ENCODE data around the gene KIF18B. TPM values are rescaled to one million over a fixed set of nuclear protein-coding genes. Genes with fewer than 3 reads are reported as not detected.

KIF18B gene
- total and polyA plus RNA-seq, 10 of the 15 experiments (the other 5 are each of a cell fraction or from before 2014, with no cell fraction given), result 2.8 to 46.2 (median 20.5) TPM

DNA sequence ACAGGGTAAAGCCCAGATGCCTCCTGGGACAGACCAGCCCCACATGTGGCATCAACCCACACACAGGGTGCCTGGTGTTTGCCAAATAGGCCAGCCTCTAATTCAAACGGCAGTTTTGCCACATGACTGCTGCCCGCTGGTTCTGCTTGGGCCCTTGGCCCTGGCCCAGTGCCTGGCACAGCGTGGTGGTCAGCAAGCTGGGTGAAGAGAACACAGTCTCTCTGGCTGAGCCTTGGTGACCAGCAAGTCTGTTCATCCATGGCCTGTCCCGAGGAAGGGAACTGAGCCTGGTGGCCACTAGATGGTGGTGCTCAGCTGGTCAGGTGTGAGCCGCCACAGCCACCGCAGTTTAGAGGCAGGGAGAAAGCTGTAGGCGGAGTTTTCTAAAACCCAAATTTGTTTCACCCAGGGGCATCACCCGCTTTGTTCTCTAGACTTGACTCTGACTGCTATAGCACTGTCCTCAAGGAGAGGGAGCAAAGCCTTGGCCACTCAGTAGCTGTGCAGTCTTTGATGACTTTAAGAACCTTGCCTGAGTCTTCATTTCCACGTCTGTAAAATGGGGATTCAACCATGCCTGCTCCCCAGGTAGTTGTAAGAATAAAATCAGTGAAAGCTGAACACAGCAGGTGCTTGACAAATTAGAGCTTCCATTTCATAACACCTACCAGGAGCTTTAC lies 27.5 kb downstream of the KIF18B start:
- SMC1A ChIA-PET (ENCODE audit: uncharacterized antibody, unreplicated experiment), result interaction anchor here (0.7 to 6.5 kb wide), 33 partner anchors 10 to 278 kb away, joined by 3 to 90 read pairs (median 4); partner anchors contain the start of genes ACBD4, EFTUD2, HEXIM2 and NMT1
- Histone ChIP-seq H3K4me2 (ENCODE audit: control insufficient read depth, insufficient read depth) (peak overlapping the region; percentile 39), H3K36me3 (ENCODE audit: control insufficient read depth in 2 of 2, insufficient read depth in 2 of 2, low read length in 1 of 2) (no peaks in the 10 kb centered on the region; a peak in 1 of 4 replicates), H3K4me1 (ENCODE audit: control insufficient read depth, insufficient read depth, low read length) (peaks cover 12% of the 10 kb centered on the region), H3K27me3 (replicated peaks in 1 of 2; ENCODE audit: control insufficient read depth in 2 of 2, insufficient read depth in 2 of 2, low read length in 1 of 2) (peaks cover 0 to 3% of the 10 kb centered on the region in 2 experiments; a peak in 1 of 4 replicates), H3K4me3 (no peak overlapping the region), H3K9ac (ENCODE audit: control insufficient read depth, insufficient read depth, low read length) (no peak overlapping the region), H3K9me3 (replicated peaks; ENCODE audit: control insufficient read depth, insufficient read depth, low read length) (no peaks in the 10 kb centered on the region), H2AFZ (ENCODE audit: control insufficient read depth, low read depth, low read length) (no peak overlapping the region; the same call in 1 of the 2 replicates), H3K79me2 (ENCODE audit: control insufficient read depth, insufficient read depth, low read length) (no peaks in the 10 kb centered on the region), H4K20me1 (ENCODE audit: control insufficient read depth, insufficient read depth) (no peaks in the 10 kb centered on the region), H3K27ac (ENCODE audit: control insufficient read depth, insufficient read depth) (no peak overlapping the region)
- DNase-seq (ENCODE audit: low read depth, low spot score) (peak; percentile 54), FAIRE-seq (peak; percentile 97), ATAC-seq (peak; percentile 97)
- in situ Hi-C loops (cut with MboI), result loop anchor here (10.0 kb wide), 2 partner anchors 105 to 185 kb away; no protein-coding TSS in a partner anchor
- WGBS (ENCODE audit: insufficient coverage, insufficient replicate concordance, low lambda C conversion rate, missing lambda C conversion rate), result 0% methylated on average over 9 of the region's 9 CpGs
- CTCF ChIA-PET, result interaction anchor here (0.6 to 6.9 kb wide), 61 partner anchors 10 to 278 kb away, joined by 3 to 156 read pairs (median 4); partner anchors contain the start of genes ACBD4, C1QL1, EFTUD2 and PLCD3
- POLR2A ChIA-PET, result interaction anchor here (0.7 to 2.5 kb wide), 7 partner anchors 26 to 203 kb away, joined by 3 to 13 read pairs (median 8); partner anchors contain the start of gene KIF18B
- BruUV-seq (replicated peaks), result no TSS peak
- RAD21 ChIA-PET (ENCODE audit: unreplicated experiment), result interaction anchor here (0.7 to 4.6 kb wide), 28 partner anchors 10 to 278 kb away, joined by 3 to 82 read pairs (median 4); partner anchors contain the start of genes ACBD4, C1QL1, EFTUD2 and KIF18B
- intact Hi-C loops (cut with micrococcal nuclease; ENCODE audit: unreplicated experiment), result loop anchor here (1.0 to 5.0 kb wide), 4 partner anchors 102 to 215 kb away; partner anchors contain the start of gene ACBD4
- TF ChIP-seq E2F8 (IDR thresholded peaks at IDR 0.05; ENCODE audit: low read depth, partially characterized antibody) (no peak), IKZF2 (IDR thresholded peaks at IDR 0.05) (no peak; a peak in 1 of 4 replicates), NRF1 (conservative IDR thresholded peaks at IDR 0.05; ENCODE audit: low read depth, low read length) (no peak), SREBF1 (IDR thresholded peaks at IDR 0.05; ENCODE audit: low read length) (no peak), SMARCA5 (IDR thresholded peaks at IDR 0.05) (0 out of 2 replicates have a peak, but pooled peaks have one; percentile 84), RAD21 (IDR thresholded peaks at IDR 0.05; ENCODE audit: insufficient read depth, low read depth, low read length) (peak; percentile 86), IKZF1 (conservative IDR thresholded peaks at IDR 0.05) (peak; percentile 5; the same call in 1 of the 2 replicates), CBFB (IDR thresholded peaks at IDR 0.05; ENCODE audit: low read depth) (peak; percentile 28; the same call in 1 of the 2 replicates), SMC3 (IDR thresholded peaks at IDR 0.05; ENCODE audit: borderline replicate concordance, low read length) (peak; percentile 95), RAD51 (IDR thresholded peaks at IDR 0.05) (no peak; the same call in 1 of the 2 replicates), ZNF217 (IDR thresholded peaks at IDR 0.05) (peak; percentile 47; the same call in 1 of the 2 replicates), ETV6 (conservative IDR thresholded peaks at IDR 0.05 in 1 of 2, IDR thresholded peaks at IDR 0.05 in 1 of 2; ENCODE audit: borderline replicate concordance in 1 of 2, low read depth in 1 of 2) (no peak), JUNB (IDR thresholded peaks at IDR 0.05) (no peak)
- TF ChIP-seq, protein P1, sequence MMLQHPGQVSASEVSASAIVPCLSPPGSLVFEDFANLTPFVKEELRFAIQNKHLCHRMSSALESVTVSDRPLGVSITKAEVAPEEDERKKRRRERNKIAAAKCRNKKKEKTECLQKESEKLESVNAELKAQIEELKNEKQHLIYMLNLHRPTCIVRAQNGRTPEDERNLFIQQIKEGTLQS (IDR thresholded peaks at IDR 0.05; ENCODE audit: borderline replicate concordance, extremely low read depth, low read depth, low read length), result no peak
- TF ChIP-seq, protein P2, sequence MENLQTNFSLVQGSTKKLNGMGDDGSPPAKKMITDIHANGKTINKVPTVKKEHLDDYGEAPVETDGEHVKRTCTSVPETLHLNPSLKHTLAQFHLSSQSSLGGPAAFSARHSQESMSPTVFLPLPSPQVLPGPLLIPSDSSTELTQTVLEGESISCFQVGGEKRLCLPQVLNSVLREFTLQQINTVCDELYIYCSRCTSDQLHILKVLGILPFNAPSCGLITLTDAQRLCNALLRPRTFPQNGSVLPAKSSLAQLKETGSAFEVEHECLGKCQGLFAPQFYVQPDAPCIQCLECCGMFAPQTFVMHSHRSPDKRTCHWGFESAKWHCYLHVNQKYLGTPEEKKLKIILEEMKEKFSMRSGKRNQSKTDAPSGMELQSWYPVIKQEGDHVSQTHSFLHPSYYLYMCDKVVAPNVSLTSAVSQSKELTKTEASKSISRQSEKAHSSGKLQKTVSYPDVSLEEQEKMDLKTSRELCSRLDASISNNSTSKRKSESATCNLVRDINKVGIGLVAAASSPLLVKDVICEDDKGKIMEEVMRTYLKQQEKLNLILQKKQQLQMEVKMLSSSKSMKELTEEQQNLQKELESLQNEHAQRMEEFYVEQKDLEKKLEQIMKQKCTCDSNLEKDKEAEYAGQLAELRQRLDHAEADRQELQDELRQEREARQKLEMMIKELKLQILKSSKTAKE (IDR thresholded peaks at IDR 0.05; ENCODE audit: low read depth, poor library complexity, severe bottlenecking), result peak; percentile 21
- TF ChIP-seq, protein P3, sequence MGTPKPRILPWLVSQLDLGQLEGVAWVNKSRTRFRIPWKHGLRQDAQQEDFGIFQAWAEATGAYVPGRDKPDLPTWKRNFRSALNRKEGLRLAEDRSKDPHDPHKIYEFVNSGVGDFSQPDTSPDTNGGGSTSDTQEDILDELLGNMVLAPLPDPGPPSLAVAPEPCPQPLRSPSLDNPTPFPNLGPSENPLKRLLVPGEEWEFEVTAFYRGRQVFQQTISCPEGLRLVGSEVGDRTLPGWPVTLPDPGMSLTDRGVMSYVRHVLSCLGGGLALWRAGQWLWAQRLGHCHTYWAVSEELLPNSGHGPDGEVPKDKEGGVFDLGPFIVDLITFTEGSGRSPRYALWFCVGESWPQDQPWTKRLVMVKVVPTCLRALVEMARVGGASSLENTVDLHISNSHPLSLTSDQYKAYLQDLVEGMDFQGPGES (IDR thresholded peaks at IDR 0.05), result no peak

Data from GM12878 (cell line).